Keratinocyte (primary cell): ENCODE results near the gene ATF6. TPM values are rescaled to one million over a fixed set of nuclear protein-coding genes. Genes with fewer than 3 reads are reported as not detected.

Experiments used
- DNase-seq: peaks from one replicate; pipeline ENCODE4 v3.0.0-alpha.2; 2011; ENCODE audit warnings: low read depth, missing footprints, low spot score
- FAIRE-seq: peaks from 2 replicates; lab custom pipeline; 2011; peaks lifted over from hg19 to GRCh38; lab: Jason Lieb, UNC
- H2AFZ ChIP-seq: 2 replicates; pipeline ENCODE4 v1.6.0; 2012; ENCODE audit warnings: low read length, control low read depth, inconsistent platforms; ENCODE audit not compliant: control insufficient read depth
- H3K27ac ChIP-seq: 2 replicates; pipeline ENCODE4 v1.5.1; 2011; ENCODE audit warnings: low read length; ENCODE audit not compliant: control insufficient read depth, insufficient read depth
- H3K27me3 ChIP-seq: 3 replicates; pipeline ENCODE4 v1.6.0; 2011; ENCODE audit warnings: low read length; ENCODE audit not compliant: control insufficient read depth, insufficient read depth; ENCODE audit errors: extremely low read depth
- H3K36me3 ChIP-seq, 2 experiments: 2 replicates in 1 of 2; 3 replicates in 1 of 2; pipeline ENCODE4 v1.5.1; 2011; ENCODE audit warnings: low read length in 2 of 2, mild to moderate bottlenecking in 1 of 2; ENCODE audit not compliant: control insufficient read depth in 2 of 2, insufficient read depth in 2 of 2; ENCODE audit errors: extremely low read depth in 1 of 2
- H3K4me1 ChIP-seq: 3 replicates; pipeline ENCODE4 v1.5.1; 2011; ENCODE audit warnings: low read length; ENCODE audit not compliant: control insufficient read depth, insufficient read depth; ENCODE audit errors: extremely low read depth
- H3K4me2 ChIP-seq: 3 replicates; pipeline ENCODE4 v1.6.0; 2011; ENCODE audit warnings: low read depth, low read length; ENCODE audit not compliant: control insufficient read depth, insufficient read depth; ENCODE audit errors: extremely low read depth
- H3K4me3 ChIP-seq, 3 experiments: fragments of 200-600 bp in 1 of 3; sonication (generic) in 1 of 3; 2 replicates in 2 of 3; 3 replicates in 1 of 3; pipeline ENCODE4 v1.5.1; 2011 to 2016; ENCODE audit warnings: low read length in 3 of 3, mild to moderate bottlenecking in 3 of 3, control low read depth in 2 of 3, inconsistent platforms in 1 of 3, low read depth in 1 of 3, mixed read lengths in 1 of 3, mixed run types in 1 of 3, moderate library complexity in 1 of 3; ENCODE audit not compliant: control insufficient read depth in 2 of 3, insufficient read depth in 2 of 3; ENCODE audit errors: extremely low read depth in 1 of 3
- H3K79me2 ChIP-seq: 2 replicates; pipeline ENCODE4 v1.6.0; 2012; ENCODE audit warnings: low read length; ENCODE audit not compliant: control insufficient read depth, insufficient read depth
- H3K9ac ChIP-seq: 3 replicates; pipeline ENCODE4 v1.6.0; 2011; ENCODE audit warnings: low read length; ENCODE audit not compliant: control insufficient read depth, insufficient read depth; ENCODE audit errors: extremely low read depth
- H3K9me1 ChIP-seq: 3 replicates; pipeline ENCODE4 v1.6.0; 2011; ENCODE audit warnings: low read length; ENCODE audit not compliant: control insufficient read depth, insufficient read depth; ENCODE audit errors: extremely low read depth
- H3K9me3 ChIP-seq: 2 replicates; pipeline ENCODE4 v1.5.1; 2012; ENCODE audit warnings: low read depth, low read length; ENCODE audit not compliant: control insufficient read depth
- H4K20me1 ChIP-seq: 3 replicates; pipeline ENCODE4 v1.6.0; 2011; ENCODE audit warnings: low read length; ENCODE audit not compliant: control insufficient read depth, insufficient read depth; ENCODE audit errors: extremely low read depth
- CTCF ChIP-seq, 3 experiments: IDR thresholded peaks in 1 of 3; conservative IDR thresholded peaks in 1 of 3; optimal IDR thresholded peaks in 1 of 3; 2 replicates in 2 of 3; 3 replicates in 1 of 3; pipeline versions ENCODE3 to v1.5.1; 2011; ENCODE audit warnings: low read length in 3 of 3, mild to moderate bottlenecking in 3 of 3, moderate library complexity in 2 of 3, control low read depth in 1 of 3, inconsistent platforms in 1 of 3; ENCODE audit not compliant: insufficient read depth in 2 of 3; ENCODE audit errors: extremely low read depth in 1 of 3
- EZH2 ChIP-seq: IDR thresholded peaks from one replicate; pipeline ENCODE4 v1.6.1; 2012; ENCODE audit warnings: inconsistent platforms, mild to moderate bottlenecking, low read length, moderate library complexity
- dilution Hi-C: fragments of 300-500 bp; cut with MboI; formaldehyde crosslinking; loops from one replicate; pipeline ENCODE4 v1.7.0; 2020; ENCODE audit warnings: low sequenced_read_pairs; ENCODE audit not compliant: extremely low pct_ligation_motif_present
- polyA plus RNA-seq, 5 experiments: library from polyadenylated mRNA; depleted of rRNA in 3 of 5; stranded (reverse) in 3 of 5; stranded (forward) in 1 of 5; unstranded in 1 of 5; fragments of >200 nt; gene quantifications; 1 replicate in 1 of 5; 2 replicates in 3 of 5; 3 replicates in 1 of 5; pipeline versions ENCODE4 v1.2.1 to v1.2.3, GENCODE V29; 2011 to 2012; ENCODE audit warnings: missing spikeins in 2 of 5, low read depth in 1 of 5, low replicate concordance in 1 of 5

The ATF6 gene
- polyA plus RNA-seq, 1 donor (not counting 4 experiments of a cell fraction or from before 2014, with no cell fraction given): 19.7 TPM

- FAIRE-seq (no peak), DNase-seq (no peak)
- Histone ChIP-seq H3K36me3 (no peaks in the 10 kb centered on the region), H3K4me3 (no peak overlapping the region), H3K9ac (no peak overlapping the region), H3K27me3 (no peaks in the 10 kb centered on the region), H2AFZ (no peak overlapping the region), H3K9me3 (no peaks in the 10 kb centered on the region), H3K79me2 (no peaks in the 10 kb centered on the region), H4K20me1 (no peaks in the 10 kb centered on the region), H3K4me2 (no peak overlapping the region), H3K9me1 (no peaks in the 10 kb centered on the region), H3K27ac (no peak overlapping the region), H3K4me1 (no peaks in the 10 kb centered on the region)
- TF ChIP-seq CTCF (optimal IDR thresholded peaks at IDR 0.05 in 1 of 3, IDR thresholded peaks at IDR 0.05 in 1 of 3, conservative IDR thresholded peaks at IDR 0.05 in 1 of 3; ENCODE audit: extremely low read depth in 1 of 3, insufficient read depth in 2 of 3, low read length in 3 of 3): no peak
- no peak for TF ChIP-seq EZH2
- dilution Hi-C loops: no loop called here
Measured at GRCh38 chr1:161930064-161930463, 163.9 kb downstream of the ATF6 start.

- Histone ChIP-seq H3K9me3 (no peaks in the 10 kb centered on the region), H4K20me1 (no peaks in the 10 kb centered on the region), H3K4me1 (no peaks in the 10 kb centered on the region), H3K4me3 (no peak overlapping the region), H2AFZ (no peak overlapping the region), H3K27me3 (no peaks in the 10 kb centered on the region), H3K9ac (no peak overlapping the region), H3K4me2 (no peak overlapping the region), H3K79me2 (no peaks in the 10 kb centered on the region), H3K27ac (no peak overlapping the region), H3K9me1 (no peaks in the 10 kb centered on the region), H3K36me3 (no peaks in the 10 kb centered on the region)
- FAIRE-seq (no peak), DNase-seq (no peak)
- dilution Hi-C loops: no loop called here
- TF ChIP-seq CTCF (optimal IDR thresholded peaks at IDR 0.05 in 1 of 3, IDR thresholded peaks at IDR 0.05 in 1 of 3, conservative IDR thresholded peaks at IDR 0.05 in 1 of 3; ENCODE audit: extremely low read depth in 1 of 3, insufficient read depth in 2 of 3, low read length in 3 of 3) (no peak), EZH2 (no peak)
Measured at GRCh38 chr1:161932668-161933067, 166.5 kb downstream of the ATF6 start.
